TTC549 (cell line): ENCODE results near the gene CEP152.
A peak's percentile ranks its signal among the peaks of the same experiment; 100 is the strongest.
"Not testable (repeated sequence)": the region's sequence is repeated elsewhere in the genome, so short reads cannot be mapped to it uniquely, and the experiment has no call there.

Source experiments
- FAIRE-seq: peaks from 2 replicates; lab custom pipeline; 2012; peaks lifted over from hg19 to GRCh38; lab: Jason Lieb, UNC

CEP152 gene, protein sequence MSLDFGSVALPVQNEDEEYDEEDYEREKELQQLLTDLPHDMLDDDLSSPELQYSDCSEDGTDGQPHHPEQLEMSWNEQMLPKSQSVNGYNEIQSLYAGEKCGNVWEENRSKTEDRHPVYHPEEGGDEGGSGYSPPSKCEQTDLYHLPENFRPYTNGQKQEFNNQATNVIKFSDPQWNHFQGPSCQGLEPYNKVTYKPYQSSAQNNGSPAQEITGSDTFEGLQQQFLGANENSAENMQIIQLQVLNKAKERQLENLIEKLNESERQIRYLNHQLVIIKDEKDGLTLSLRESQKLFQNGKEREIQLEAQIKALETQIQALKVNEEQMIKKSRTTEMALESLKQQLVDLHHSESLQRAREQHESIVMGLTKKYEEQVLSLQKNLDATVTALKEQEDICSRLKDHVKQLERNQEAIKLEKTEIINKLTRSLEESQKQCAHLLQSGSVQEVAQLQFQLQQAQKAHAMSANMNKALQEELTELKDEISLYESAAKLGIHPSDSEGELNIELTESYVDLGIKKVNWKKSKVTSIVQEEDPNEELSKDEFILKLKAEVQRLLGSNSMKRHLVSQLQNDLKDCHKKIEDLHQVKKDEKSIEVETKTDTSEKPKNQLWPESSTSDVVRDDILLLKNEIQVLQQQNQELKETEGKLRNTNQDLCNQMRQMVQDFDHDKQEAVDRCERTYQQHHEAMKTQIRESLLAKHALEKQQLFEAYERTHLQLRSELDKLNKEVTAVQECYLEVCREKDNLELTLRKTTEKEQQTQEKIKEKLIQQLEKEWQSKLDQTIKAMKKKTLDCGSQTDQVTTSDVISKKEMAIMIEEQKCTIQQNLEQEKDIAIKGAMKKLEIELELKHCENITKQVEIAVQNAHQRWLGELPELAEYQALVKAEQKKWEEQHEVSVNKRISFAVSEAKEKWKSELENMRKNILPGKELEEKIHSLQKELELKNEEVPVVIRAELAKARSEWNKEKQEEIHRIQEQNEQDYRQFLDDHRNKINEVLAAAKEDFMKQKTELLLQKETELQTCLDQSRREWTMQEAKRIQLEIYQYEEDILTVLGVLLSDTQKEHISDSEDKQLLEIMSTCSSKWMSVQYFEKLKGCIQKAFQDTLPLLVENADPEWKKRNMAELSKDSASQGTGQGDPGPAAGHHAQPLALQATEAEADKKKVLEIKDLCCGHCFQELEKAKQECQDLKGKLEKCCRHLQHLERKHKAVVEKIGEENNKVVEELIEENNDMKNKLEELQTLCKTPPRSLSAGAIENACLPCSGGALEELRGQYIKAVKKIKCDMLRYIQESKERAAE (N-terminal part only)

DNA sequence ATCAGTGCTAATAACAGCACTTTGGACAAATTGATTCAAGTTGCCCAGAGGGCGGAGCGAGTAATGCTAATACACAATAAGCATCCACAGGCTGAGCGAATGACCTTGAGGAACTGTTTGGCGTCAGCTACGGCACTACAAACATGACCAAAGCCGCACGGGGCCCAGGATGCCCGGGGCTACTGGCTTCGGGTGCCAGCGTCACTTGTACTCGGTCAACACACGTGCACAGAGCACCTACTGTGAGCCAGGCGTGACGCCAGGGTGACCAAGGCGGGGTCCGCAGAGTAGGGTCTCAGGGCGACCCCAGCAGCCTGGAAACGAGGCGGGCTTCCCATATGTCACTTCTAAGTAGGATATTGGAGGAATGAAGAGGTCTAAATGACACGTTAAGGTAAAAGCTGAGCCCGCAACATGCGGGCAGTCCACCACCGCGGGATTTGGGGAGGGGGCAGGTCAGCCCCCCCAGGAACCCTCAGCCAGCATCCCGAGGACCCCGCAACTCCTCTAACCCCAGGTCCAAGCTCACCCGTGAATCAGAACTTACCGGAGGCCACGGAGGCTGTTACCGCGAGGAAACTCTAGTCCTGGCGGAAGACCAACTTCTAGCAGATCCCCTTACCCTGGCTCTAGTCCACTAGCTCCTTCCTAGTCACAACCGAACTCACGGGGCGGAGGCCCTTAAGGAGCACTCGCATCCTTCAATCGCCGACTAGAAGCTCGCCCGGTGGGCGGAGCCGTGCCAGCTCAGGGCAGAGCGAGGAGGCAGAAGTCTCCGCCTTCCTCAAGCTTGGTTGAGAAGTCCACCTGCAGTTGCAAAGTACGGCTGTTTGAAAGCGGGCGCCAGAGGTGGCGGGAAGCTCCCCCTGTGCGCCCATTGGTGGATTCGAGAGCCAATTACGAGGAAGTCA, at the start of gene CEP152:
Gene CEP152 (minus strand): TSS at position 656 of the 911 bp plus-strand sequence. CDS start 5,420 bp downstream, outside the sequence.
- peak; percentile 97 for FAIRE-seq

DNA sequence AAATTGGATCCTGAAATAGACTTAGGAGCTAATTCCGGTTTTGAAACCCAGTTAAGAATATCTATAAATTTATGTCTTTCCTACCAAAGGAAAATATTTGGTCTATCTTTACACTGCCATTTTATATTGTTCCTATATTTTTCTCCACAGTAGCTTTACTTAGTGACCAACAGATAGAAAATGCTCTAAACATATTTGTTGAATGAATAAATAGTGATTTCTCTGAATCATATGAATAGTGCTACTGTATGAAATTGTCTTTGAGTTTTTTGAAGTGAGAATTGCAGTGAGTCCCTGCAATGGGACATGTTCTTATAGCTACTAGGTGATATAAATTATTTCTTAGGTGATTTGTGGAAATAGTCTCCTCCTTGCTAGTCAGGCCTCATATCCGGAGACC, 48.6 kb upstream of the CEP152 start:
- FAIRE-seq, result no peak

DNA sequence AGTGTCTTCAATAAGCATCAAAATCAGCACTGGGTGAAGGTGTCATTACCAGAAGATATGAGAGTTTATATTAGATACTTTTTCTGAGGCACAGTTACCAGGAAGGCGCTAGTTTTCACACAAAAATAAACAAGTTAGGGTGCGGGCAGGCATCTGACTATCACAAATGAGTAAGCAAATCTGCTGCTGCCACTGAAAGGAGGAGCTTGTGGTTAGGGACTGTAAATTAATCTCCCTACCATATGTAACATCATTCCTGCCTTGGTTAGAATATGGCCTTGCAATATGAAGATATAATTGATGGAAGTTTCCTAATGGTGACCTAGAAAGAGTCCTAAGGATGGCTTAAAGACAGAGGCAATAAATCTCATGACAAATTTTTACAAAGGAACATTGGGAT, 47.5 kb upstream of the CEP152 start:
- FAIRE-seq, result peak; percentile 9

DNA sequence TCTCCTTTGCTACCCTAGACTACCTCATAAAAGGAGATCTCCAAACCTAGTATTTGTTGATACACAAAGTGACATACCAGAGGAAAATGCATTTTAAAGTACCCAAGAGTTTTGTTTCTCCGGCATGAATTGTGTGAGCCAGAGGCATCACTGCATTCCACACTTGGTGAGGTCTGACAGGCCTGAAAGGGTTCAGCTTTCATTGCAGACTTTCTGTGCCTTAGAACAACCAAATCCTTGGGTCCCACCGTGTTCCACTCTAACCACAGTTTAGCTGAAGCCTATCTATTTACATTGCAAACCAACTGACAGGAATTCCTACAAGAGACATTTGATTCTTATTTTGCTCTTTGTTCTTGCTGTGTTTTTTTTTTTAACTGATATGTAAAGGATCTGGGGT, 46.1 kb upstream of the CEP152 start:
- FAIRE-seq, result peak; percentile 83

DNA sequence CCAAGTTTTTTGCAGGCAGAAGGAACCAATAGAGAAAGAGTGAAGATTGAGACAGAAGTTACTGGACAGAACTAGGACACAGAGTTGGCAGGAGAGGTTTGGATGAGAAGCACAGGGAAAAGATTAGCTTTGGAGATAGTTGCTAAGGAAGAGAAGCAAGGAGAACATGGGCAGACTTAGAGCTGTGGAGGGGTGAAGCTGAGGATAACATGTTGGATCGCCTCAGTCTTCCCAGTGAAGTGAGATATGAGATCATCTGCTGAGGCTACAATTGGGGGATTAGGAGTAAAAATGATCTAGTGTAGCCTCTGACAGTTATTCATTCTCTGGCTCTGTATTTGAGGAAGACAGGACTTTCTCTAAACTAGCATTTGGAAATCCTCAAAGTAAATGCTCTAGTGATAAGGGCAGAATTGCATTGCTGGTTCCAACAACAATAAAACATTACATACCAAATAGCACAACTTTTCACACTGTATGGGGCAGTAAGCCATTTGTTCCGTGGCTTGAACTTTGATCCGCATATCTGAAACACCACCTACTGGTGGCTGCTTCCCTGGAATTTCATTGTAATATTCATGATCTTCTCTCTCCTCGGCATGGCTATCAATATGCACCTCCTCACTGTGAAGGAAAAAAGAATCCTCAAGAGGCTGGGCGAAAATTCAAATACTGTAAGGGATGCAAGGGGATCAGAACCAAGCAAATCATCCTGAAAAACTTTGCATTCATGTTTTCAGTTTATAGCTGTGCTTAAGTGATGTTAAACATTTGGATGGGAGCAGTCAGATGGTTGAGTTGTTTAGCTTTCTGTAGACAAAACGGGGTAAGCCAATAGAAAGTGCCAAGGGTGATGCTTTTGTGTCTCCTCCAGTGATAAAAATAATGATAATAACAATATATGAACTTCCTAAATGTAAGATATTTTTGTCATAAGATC, 44.9 kb upstream of the CEP152 start:
- peak; percentile 87 for FAIRE-seq

DNA sequence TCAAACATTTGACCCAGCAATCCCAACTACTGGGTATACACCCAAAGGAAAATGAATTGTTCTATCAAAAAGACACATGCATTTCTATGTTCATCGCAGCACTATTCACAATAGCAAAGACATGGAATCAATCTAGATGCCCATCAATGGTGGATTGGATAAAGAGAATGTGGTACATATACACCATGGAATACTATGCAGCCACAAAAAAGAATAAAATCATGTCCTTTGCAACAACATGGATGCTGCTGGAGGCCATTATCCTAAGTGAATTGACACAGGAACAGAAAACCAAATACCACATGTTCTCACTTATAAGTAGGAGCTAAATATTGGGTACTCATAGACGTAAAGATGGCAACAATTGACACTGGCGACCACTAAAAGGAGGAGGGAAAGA, 43.6 kb upstream of the CEP152 start:
- not testable (repeated sequence) for FAIRE-seq

DNA sequence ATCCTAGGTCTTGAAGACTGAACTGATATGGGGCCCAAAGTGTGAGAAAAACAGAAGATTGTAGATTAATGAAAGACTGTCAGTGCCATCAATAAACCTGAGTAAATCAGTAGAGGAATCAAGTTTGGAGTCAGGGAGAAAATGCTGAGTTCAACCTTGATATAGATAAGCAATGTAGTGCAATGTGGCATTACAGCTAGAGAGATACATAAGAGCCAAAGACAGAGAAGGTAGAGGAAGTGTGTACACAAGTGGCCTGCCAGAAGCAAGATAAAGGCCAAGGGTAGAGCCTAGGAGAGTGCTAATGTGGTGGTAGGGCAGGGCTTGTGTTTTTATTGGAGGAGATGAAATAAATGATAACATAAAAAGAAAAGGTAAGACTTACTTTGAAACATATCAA, 41.1 kb upstream of the CEP152 start:
- FAIRE-seq, result no peak

DNA sequence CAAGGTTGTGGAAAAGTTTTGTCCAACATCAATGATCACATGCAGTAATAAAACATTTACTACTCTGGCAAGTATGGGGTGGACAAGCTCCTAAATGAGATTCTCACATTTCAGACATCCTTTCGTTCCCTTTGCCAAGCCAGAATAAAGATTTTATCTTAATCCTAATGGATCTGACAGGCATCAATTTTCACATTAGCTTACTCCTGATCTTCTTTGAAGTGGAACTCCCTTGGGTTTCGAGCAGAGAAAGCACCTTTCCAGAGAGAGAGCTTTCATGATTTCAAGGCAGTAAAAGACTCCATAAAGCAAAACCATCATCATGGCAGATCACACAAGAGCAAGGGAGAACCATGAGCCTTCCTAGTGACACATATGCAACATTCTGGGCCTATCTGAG, 39.8 kb upstream of the CEP152 start:
- FAIRE-seq, result no peak

DNA sequence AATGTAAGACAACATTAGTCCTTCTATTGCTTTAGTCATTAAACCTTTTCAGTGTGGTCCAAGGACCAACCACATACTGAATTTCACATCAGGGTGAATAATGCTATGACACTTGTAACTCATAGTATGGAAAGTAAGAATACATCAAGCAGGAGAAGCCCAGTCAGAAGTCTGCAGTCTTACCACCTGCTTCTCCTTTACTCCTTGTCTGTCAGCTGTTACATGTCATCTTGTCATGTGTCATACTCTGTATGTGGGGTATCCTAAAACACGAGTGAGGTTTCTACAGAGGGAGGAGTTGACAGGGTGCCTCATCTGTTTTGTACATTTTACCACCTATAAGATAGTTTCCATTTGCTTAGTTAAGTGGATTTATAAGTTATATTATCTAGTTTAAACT, 34.3 kb upstream of the CEP152 start:
- no peak for FAIRE-seq

DNA sequence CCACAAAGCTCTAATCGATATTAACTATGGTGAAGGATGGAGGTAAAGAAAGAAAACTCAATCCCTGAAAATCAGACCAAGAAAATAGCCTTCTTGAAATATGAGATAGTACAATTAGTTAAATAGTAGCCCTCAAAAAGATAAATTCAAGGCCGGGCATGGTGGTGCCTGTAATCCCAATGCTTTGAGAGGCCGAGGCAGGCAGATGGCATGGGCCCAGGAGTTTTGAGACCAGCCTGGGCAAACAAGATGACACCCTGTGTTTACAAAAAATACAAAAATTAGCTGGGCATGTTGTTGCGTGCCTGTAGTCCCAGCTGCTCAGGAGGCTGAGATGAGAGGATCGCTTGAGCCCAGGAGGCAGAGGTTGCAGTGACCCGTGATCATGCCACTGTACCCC, 31.6 kb upstream of the CEP152 start:
- no peak for FAIRE-seq

DNA sequence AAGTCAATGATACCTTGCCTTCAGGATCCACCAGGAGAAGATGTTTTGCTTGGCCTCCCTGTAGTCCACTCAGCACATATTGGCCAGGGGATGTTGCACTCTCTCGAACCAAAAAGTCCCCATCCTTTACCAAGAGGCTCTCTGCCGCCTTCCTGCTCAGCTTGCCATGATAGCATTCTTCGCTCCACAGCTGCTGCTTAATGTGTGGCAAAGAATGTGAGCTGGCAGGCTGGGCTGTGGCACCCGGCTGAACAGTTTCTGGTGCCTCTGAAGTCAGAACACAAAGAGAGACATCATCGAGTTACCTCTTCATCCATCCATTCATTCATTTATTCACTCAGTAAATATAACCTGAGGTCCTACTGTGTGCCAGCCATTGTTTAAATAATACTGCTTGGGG, 23.9 kb upstream of the CEP152 start:
- no peak for FAIRE-seq

DNA sequence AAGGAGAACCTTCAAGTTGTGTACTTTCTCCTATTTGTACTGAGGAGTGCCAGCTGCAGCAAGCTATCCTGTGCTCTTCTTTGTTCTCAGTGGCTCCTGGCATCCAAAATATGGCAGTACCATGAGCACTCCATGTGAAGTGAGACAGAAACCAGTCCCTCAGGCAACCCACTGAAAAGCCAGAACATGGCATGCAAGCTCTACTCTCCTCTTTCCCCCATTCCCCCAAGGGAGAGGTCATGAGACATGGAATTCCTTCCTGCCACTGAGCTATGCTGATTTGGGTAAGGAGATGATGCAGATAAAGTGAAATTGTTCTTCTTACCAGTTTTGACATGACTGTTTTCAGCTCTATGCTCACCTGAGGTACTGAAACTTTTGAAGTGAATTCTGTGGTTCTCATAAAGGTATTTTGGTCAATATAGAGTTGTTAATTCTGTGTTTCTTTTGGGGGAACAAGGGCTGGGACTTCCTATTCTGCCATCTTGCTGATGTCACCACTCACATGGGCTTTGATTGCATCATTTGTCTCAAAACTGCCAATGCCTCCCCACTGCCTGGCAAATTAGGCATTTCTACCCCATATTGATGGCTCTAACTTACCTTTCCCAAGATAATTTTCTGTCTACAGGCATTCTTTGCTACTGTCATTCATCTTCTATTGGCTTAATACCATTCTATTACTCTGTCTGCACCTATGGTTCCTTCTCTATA, 22.8 kb upstream of the CEP152 start:
- FAIRE-seq, result no peak

DNA sequence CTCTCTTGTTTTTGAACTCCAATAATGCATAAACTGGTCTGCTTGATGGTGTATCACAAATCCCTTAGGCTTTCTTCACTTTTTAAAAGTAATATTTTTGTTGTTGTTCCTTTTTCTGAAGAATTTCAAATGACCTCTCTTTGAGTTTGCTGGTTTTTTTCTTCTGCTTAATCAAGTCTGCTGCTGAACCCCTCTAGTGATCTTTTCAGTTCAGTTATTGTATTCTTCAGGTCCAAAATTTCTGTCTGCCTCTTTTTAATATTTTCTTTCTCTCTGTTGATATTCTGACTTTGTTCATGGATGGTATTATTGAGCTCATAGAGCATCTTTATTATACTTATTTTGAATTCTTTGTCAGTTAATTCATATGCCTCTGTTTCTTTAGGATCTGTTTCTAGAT, 21.8 kb upstream of the CEP152 start:
- FAIRE-seq, result no peak

DNA sequence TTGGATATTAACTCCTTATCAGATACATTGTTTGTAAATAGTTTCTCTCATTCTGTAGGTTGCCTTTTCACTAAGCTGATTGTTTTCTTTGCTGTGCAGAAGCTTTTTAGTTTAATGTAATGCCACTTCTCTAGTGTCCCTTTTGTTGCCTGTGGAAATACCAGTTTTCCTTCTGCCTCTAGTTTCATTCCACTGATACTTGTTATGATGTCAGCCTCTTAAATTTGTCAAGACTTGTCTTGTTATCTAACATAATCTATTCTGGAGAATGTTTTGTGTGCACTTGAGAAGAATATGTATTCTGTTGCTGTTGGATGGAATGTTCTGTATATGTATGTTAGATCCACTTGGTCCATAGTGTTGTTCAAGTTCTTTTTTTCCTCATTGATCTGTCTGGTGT, 18.0 kb upstream of the CEP152 start:
- no peak for FAIRE-seq

DNA sequence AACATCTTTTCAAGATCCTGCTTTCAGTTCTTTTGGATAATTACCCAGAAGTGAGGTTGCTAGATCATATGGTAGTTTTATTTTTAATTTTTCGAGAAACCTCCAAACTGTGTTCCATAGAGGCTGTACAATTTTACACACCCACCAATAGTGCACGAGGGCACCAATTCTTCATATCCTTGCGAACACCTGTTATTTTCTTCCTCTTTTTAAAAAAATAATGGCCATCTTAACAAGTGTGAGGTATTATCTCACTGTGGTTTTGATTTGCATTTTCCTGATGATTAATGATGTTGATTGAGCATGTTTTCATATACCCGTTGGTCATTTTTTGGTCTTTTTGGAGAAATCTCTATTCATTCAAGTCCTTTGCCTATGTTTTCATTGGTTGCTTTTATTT, 17.6 kb upstream of the CEP152 start:
- no peak for FAIRE-seq

DNA sequence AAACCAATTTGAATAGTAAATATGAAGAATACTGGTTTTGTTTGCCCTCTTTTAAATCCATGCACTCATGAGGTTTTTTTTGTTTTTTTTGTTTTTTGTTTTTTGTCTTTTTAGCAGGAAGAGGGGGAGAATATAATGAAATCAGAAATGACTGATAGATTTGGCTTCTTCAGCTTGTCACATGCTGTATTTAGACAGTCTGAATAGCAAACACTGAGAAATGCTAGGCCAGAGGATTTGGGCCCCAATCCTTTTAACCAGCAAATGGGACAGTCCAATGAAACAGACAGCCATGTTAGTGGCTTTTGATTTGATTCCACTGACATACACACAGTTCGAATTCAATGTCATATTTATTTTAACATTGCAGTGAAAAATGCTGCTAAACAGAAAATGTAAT, 14.2 kb upstream of the CEP152 start:
- no peak for FAIRE-seq

DNA sequence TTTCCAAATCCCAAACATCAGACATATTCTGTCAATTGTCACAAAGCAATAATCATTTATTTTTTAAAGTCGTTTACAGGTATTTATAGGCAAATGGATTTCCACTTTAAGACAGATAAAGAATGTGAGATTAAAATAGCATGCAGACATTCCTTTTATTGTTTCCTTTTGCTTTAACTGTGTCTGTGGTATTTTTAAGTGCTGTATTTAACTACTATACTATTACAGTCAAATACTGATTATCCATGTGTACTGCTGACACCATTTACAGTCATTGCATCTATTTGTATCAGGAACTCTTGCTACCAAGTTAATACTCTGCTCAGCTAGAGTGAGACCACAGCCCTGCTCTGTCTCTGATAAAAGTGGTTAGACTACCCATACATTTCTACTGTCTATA, 12.8 kb upstream of the CEP152 start:
- no peak for FAIRE-seq

DNA sequence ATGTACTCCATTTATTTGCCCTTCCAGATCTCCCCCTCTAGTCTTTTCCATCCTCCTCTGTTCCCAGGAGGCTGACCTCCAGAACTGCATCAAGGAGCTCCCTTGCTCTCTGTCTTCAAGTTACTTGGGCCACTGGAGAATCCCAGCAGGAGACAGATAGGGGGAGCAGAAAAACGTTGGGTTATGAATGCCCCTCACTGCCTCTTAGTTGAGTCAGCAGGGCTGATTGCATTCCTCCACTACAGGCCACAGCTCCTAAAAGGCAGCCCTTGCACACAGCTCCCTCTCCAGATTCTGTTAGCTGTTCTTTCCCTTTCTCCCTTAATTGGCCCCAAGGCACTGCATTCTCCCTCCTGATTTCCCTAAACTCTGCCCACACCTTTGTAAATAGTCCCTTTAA, 12.4 kb upstream of the CEP152 start:
- FAIRE-seq, result no peak

DNA sequence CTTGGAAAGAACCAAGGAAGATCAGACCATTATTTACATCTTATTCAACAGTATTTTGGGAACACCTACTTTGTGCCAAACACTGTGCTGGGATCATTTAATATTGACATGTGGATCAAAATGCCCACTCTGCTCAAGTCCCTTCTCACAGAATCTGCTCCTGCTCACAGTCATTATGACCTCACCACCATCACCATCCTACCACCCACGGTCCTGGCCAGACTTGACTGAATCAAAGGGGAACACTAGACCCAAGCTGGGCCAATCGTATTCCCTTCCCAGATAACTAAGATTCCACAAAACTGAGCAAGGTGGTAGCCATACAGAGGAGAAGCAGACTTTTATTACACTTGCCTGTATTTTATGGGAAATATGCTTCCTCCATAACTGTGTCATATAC, 3.4 kb upstream of the CEP152 start:
- no peak for FAIRE-seq
